ENCODE results near the gene ADGRG6.

DNA sequence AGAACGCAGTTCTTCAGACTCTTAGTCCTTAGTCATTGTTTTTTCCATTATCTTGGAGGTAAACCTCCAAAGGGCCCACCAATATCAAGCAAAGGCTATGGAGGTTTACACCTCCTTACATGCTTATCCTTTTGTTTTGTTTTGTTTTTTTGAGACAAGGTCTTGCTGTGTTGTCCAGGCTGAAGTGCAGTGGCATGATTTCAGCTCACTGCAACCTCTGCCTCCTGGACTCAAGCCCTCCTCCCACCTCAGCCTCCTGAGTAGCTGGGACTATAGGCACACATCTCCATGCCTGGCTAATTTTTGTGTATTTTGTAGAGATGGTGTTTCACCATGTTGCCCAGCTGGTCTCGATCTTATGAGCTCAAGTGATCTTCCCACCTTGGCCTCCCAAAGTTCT is 26.3 kb downstream of the ADGRG6 start:
- TF ChIP-seq EZH2 (IDR thresholded peaks at IDR 0.05; ENCODE audit: borderline replicate concordance, low read length) = no peak
- TF ChIP-seq, protein P1, sequence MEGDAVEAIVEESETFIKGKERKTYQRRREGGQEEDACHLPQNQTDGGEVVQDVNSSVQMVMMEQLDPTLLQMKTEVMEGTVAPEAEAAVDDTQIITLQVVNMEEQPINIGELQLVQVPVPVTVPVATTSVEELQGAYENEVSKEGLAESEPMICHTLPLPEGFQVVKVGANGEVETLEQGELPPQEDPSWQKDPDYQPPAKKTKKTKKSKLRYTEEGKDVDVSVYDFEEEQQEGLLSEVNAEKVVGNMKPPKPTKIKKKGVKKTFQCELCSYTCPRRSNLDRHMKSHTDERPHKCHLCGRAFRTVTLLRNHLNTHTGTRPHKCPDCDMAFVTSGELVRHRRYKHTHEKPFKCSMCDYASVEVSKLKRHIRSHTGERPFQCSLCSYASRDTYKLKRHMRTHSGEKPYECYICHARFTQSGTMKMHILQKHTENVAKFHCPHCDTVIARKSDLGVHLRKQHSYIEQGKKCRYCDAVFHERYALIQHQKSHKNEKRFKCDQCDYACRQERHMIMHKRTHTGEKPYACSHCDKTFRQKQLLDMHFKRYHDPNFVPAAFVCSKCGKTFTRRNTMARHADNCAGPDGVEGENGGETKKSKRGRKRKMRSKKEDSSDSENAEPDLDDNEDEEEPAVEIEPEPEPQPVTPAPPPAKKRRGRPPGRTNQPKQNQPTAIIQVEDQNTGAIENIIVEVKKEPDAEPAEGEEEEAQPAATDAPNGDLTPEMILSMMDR (conservative IDR thresholded peaks at IDR 0.05 in 1 of 2, IDR thresholded peaks at IDR 0.05 in 1 of 2; ENCODE audit: extremely low read depth in 1 of 2, insufficient read depth in 1 of 2, low read depth in 1 of 2, low read length in 2 of 2) = no peak
